HepG2 (cell line): Measurements from ENCODE around the gene NELFB. TPM values are rescaled to one million over a fixed set of nuclear protein-coding genes. Genes with fewer than 3 reads are reported as not detected.

Experiments used
- ATAC-seq: fragments of 200-7000 bp; cut with Tn5 transposase; 3 replicates; pipeline ENCODE4 v1.9.1; 2020; ENCODE audit warnings: mild to moderate bottlenecking, moderate library complexity
- BruUV-seq: library from RNA; stranded (reverse); fragments of 400-500 nt; replicated peaks from 2 replicates; lab custom pipeline; 2021; lab: Mats Ljungman, UMichigan
- CTCF ChIA-PET: fragments of 300-600 bp; formaldehyde crosslinking; extraction: SDS; loops from one replicate; lab custom pipeline; 2021; ENCODE audit warnings: low total read pairs, inconsistent platforms, low intra/inter-chr PET ratio; lab: Yijun Ruan, JAX
- POLR2A ChIA-PET: fragments of 350-600 bp; sonication (Branson Sonifier 250); formaldehyde crosslinking; loops from one replicate; lab custom pipeline; 2020; ENCODE audit warnings: antibody characterized with exemption, inconsistent platforms; lab: Yijun Ruan, JAX
- DNase-seq: peaks from one replicate; pipeline ENCODE4 v3.0.0-alpha.2; 2015; ENCODE audit warnings: low spot score
- FAIRE-seq: peaks from 3 replicates; lab custom pipeline; 2011; peaks lifted over from hg19 to GRCh38; lab: Jason Lieb, UNC
- H2AFZ ChIP-seq: one replicate; pipeline ENCODE4 v1.6.1; 2011; ENCODE audit warnings: low read length, inconsistent platforms
- H3K27ac ChIP-seq: fragments of 300-600 bp; 3 replicates; pipeline ENCODE4 v1.8.0; 2011; ENCODE audit warnings: mixed run types, mild to moderate bottlenecking, mixed read lengths, low read length, inconsistent platforms; ENCODE audit not compliant: insufficient read depth; ENCODE audit errors: extremely low read length
- H3K27me3 ChIP-seq, 2 experiments: fragments of 200-600 bp in 1 of 2; 2 replicates in 1 of 2; 3 replicates in 1 of 2; pipeline versions ENCODE4 v1.6.0 to v1.8.0; 2011; ENCODE audit warnings: low read length in 2 of 2, mild to moderate bottlenecking in 2 of 2, moderate library complexity in 2 of 2, inconsistent platforms in 1 of 2; ENCODE audit not compliant: insufficient read depth in 2 of 2, control insufficient read depth in 1 of 2
- H3K36me3 ChIP-seq, 2 experiments: fragments of 200-600 bp in 1 of 2; replicated peaks in 1 of 2; 2 replicates in 1 of 2; 3 replicates in 1 of 2; pipeline versions ENCODE4 v1.5.1 to v1.8.0; 2011; ENCODE audit warnings: low read length in 2 of 2, inconsistent platforms in 1 of 2; ENCODE audit not compliant: insufficient read depth in 2 of 2, control insufficient read depth in 1 of 2
- H3K4me1 ChIP-seq: 2 replicates; pipeline ENCODE4 v1.5.1; 2012; ENCODE audit warnings: low read length, inconsistent platforms; ENCODE audit not compliant: insufficient read depth
- H3K4me2 ChIP-seq: 2 replicates; pipeline ENCODE4 v1.6.0; 2011; ENCODE audit warnings: low read depth, low read length, inconsistent platforms
- H3K4me3 ChIP-seq, 3 experiments: fragments of 200-600 bp in 1 of 3; sonication (generic), shearing (Covaris generic) in 1 of 3; replicated peaks in 1 of 3; 2 replicates each; pipeline ENCODE4 v1.5.1; 2011 to 2016; ENCODE audit warnings: low read length in 3 of 3, inconsistent platforms in 2 of 3, low read depth in 2 of 3, mild to moderate bottlenecking in 2 of 3, control low read depth in 1 of 3, mixed read lengths in 1 of 3; ENCODE audit not compliant: insufficient read depth in 1 of 3
- H3K79me2 ChIP-seq: one replicate; pipeline ENCODE4 v1.6.1; 2011; ENCODE audit warnings: low read length, inconsistent platforms; ENCODE audit not compliant: insufficient read depth
- H3K9ac ChIP-seq: 2 replicates; pipeline ENCODE4 v1.6.0; 2011; ENCODE audit warnings: mild to moderate bottlenecking, low read depth, low read length, inconsistent platforms; ENCODE audit not compliant: insufficient read depth
- H3K9me3 ChIP-seq: 2 replicates; pipeline ENCODE4 v1.5.1; 2012; ENCODE audit warnings: mild to moderate bottlenecking, low read length
- H4K20me1 ChIP-seq: 2 replicates; pipeline ENCODE4 v1.6.0; 2011; ENCODE audit warnings: inconsistent platforms, mild to moderate bottlenecking, low read length, moderate library complexity; ENCODE audit not compliant: insufficient read depth
- AGO1 ChIP-seq: fragments of 200-400 bp; formaldehyde crosslinking; IDR thresholded peaks from 2 replicates; pipeline ENCODE4 v1.6.1; 2017; ENCODE audit warnings: mild to moderate bottlenecking, low read depth, low read length, moderate library complexity; ENCODE audit not compliant: poor library complexity, severe bottlenecking
- BHLHE40 ChIP-seq: IDR thresholded peaks from 2 replicates; pipeline ENCODE4 v1.6.1; 2011; ENCODE audit warnings: low read length, improper control_type of control experiment
- CREB1 ChIP-seq, 2 experiments: fragments of 450-650 bp in 1 of 2; IDR thresholded peaks; 2 replicates each; pipeline ENCODE4 v1.6.1; 2016 to 2017; ENCODE audit warnings: control low read depth in 1 of 2, mild to moderate bottlenecking in 1 of 2, missing compliant biosample characterization in 1 of 2, missing genetic modification characterization in 1 of 2
- HNF4A ChIP-seq: sonication (generic); formaldehyde crosslinking; IDR thresholded peaks from 2 replicates; pipeline ENCODE4 v1.4.0; 2020; ENCODE audit warnings: missing genetic modification reagents
- HNRNPLL ChIP-seq: fragments of 200-400 bp; formaldehyde crosslinking; IDR thresholded peaks from 2 replicates; pipeline ENCODE4 v1.6.1; 2017; ENCODE audit warnings: mild to moderate bottlenecking, low read depth, low read length; ENCODE audit not compliant: poor library complexity, severe bottlenecking
- KDM5A ChIP-seq: fragments of 200-600 bp; sonication (generic); IDR thresholded peaks from 2 replicates; pipeline ENCODE4 v1.7.0; 2018; ENCODE audit warnings: antibody characterized with exemption, mild to moderate bottlenecking, low read length, borderline replicate concordance
- MYC ChIP-seq: sonication (generic); formaldehyde crosslinking; IDR thresholded peaks from 2 replicates; pipeline ENCODE4 v1.9.0; 2021; ENCODE audit warnings: missing genetic modification reagents, borderline replicate concordance
- SOX13 ChIP-seq, 3 experiments: fragments of 450-650 bp in 1 of 3; sonication (generic) in 1 of 3; formaldehyde crosslinking in 1 of 3; IDR thresholded peaks in 2 of 3; conservative IDR thresholded peaks in 1 of 3; 2 replicates each; pipeline versions ENCODE4 v1.5.0 to v1.6.1; 2016 to 2020; ENCODE audit warnings: antibody characterized with exemption in 1 of 3, mild to moderate bottlenecking in 1 of 3, missing compliant biosample characterization in 1 of 3, missing genetic modification reagents in 1 of 3, moderate library complexity in 1 of 3
- ZNF572 ChIP-seq: sonication (generic); formaldehyde crosslinking; IDR thresholded peaks from 2 replicates; pipeline ENCODE4 v1.5.1; 2020; ENCODE audit warnings: mild to moderate bottlenecking, missing genetic modification reagents
- ZNF670 ChIP-seq: sonication (generic); formaldehyde crosslinking; IDR thresholded peaks from 2 replicates; pipeline ENCODE4 v1.8.0; 2022; ENCODE audit warnings: mild to moderate bottlenecking, missing genetic modification reagents, borderline replicate concordance
- ZNF773 ChIP-seq: sonication (generic); formaldehyde crosslinking; IDR thresholded peaks from 2 replicates; pipeline ENCODE4 v1.4.0; 2020; ENCODE audit warnings: missing genetic modification reagents, borderline replicate concordance
- WGBS: methylation state at CpG from one replicate; pipeline ENCODE4 v1.1.6; 2017; ENCODE audit warnings: low lambda C conversion rate; 5-methylcytosine and 5-hydroxymethylcytosine counted together
- in situ Hi-C: cut with HindIII; loops from 2 replicates; pipeline ENCODE4 v1.10.0; 2017; ENCODE audit warnings: low pct_unique_long_range_greater_than_20kb; ENCODE audit not compliant: extremely low pct_ligation_motif_present
- intact Hi-C: fragments of 100-400 bp; cut with micrococcal nuclease; formaldehyde crosslinking; loops from one replicate; pipeline ENCODE4 v1.10.0; 2022; ENCODE audit not compliant: unreplicated experiment
- polyA plus RNA-seq, 8 experiments: library from polyadenylated mRNA; depleted of rRNA in 3 of 8; stranded (reverse) in 7 of 8; unstranded in 1 of 8; fragments of >200 nt; fragmentation: Illumina TruSeq in 4 of 8; extraction: Trizol in 4 of 8; gene quantifications; 2 replicates each; pipeline versions ENCODE4 v1.2.1 to v1.2.3, GENCODE V29; 2011 to 2016; ENCODE audit warnings: low read depth in 4 of 8, missing spikeins in 1 of 8, mixed read lengths in 1 of 8; ENCODE audit not compliant: insufficient read depth in 1 of 8
- total RNA-seq, 5 experiments: library from RNA; depleted of rRNA; stranded (reverse); fragments of >200 nt; fragmentation: Illumina TruSeq; extraction: Trizol; gene quantifications; 2 replicates each; pipeline ENCODE4 v1.2.3, GENCODE V29; 2016; ENCODE audit warnings: low read depth in 1 of 5
- TF ChIP-seq, protein P1 (sequence below): sonication (generic); formaldehyde crosslinking; IDR thresholded peaks from 2 replicates; pipeline ENCODE4 v1.4.0; 2020; ENCODE audit warnings: mild to moderate bottlenecking, missing genetic modification reagents

NELFB gene
- total and polyA plus RNA-seq, 2 of the 13 experiments (the other 11 are each of a cell fraction or from before 2014, with no cell fraction given) = 26.5 to 45.8 TPM

- TF ChIP-seq HNRNPLL (peak; percentile 20), HNF4A (CRISPR knock-in tag) (no peak), MYC (0 out of 2 replicates have a peak, but pooled peaks have one; percentile 15), SOX13 (IDR thresholded peaks at IDR 0.05) (no peak), SOX13 (CRISPR knock-in tag; conservative IDR thresholded peaks at IDR 0.05 in 1 of 2, IDR thresholded peaks at IDR 0.05 in 1 of 2) (peak in 1 of 2 experiments; percentile 24; a peak in 1 of 4 replicates), ZNF773 (CRISPR knock-in tag) (peak; percentile 16; the same call in 1 of the 2 replicates), BHLHE40 (peak; percentile 70), AGO1 (no peak)
- TF ChIP-seq, protein P1, sequence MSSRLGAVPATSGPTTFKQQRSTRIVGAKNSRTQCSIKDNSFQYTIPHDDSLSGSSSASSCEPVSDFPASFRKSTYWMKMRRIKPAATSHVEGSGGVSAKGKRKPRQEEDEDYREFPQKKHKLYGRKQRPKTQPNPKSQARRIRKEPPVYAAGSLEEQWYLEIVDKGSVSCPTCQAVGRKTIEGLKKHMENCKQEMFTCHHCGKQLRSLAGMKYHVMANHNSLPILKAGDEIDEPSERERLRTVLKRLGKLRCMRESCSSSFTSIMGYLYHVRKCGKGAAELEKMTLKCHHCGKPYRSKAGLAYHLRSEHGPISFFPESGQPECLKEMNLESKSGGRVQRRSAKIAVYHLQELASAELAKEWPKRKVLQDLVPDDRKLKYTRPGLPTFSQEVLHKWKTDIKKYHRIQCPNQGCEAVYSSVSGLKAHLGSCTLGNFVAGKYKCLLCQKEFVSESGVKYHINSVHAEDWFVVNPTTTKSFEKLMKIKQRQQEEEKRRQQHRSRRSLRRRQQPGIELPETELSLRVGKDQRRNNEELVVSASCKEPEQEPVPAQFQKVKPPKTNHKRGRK (CRISPR knock-in tag) = no peak
- TF ChIP-seq, all 625 proteins: peak for 10
Observed at GRCh38 chr9:137314561-137315560, 59.7 kb downstream of the NELFB start (continued).

DNA sequence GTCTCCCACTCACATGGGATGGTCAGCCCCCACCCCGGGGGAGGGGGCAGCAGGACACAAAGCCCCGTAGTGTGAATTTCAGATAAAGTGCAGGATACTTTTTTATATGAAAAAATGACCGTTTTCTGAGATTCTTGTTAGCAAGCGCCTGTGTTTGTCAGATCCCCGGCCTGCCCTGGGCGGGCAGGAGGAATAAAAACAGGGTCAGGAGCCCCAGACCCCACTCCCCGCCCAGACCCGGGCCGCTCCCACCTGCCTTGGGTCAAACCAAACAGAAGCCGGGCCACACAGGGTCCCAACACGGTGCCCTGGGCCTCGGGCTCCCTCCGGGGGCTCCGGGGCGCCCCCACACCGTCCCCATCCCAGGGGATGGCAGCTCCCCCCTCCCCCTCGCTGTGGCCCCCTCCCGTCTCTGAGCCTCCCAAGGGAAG, 60.5 kb downstream of the NELFB start:
- peak overlapping the region in 1 of 3 experiments; percentile 6; a peak in 1 of 6 replicates for H3K4me3 ChIP-seq
- CTCF ChIA-PET = no interaction called here
- intact Hi-C loops (no loop called here), in situ Hi-C loops (no loop called here)
- no peaks in the 10 kb centered on the region for H3K9me3 ChIP-seq
- no peak overlapping the region for H3K4me2 ChIP-seq
- DNase-seq (no peak), ATAC-seq (no peak), FAIRE-seq (no peak)
- no peaks in the 10 kb centered on the region for H3K36me3 ChIP-seq
- POLR2A ChIA-PET = no interaction called here
- no peak overlapping the region for H3K9ac ChIP-seq
- no TSS peak for BruUV-seq
- peaks cover 51% of the 10 kb centered on the region for H3K4me1 ChIP-seq
- peaks cover 4% of the 10 kb centered on the region; the same call in 1 of the 2 replicates for H4K20me1 ChIP-seq
- TF ChIP-seq, protein P1 (CRISPR knock-in tag) = no peak
- TF ChIP-seq ZNF670 (CRISPR knock-in tag) (no peak), CREB1 (IDR thresholded peaks at IDR 0.05) (no peak), CREB1 (CRISPR knock-in tag; IDR thresholded peaks at IDR 0.05) (no peak), KDM5A (no peak), ZNF572 (CRISPR knock-in tag) (no peak)
- WGBS = 33% methylated on average over 11 of the region's 18 CpGs
- no peak overlapping the region for H2AFZ ChIP-seq
- peaks cover 20 to 68% of the 10 kb centered on the region in 2 experiments for H3K27me3 ChIP-seq
- H3K79me2 ChIP-seq = no peaks in the 10 kb centered on the region
- no peak overlapping the region for H3K27ac ChIP-seq
